Stimulated activated CD4-positive, alpha-beta T cell treated with anti-CD3 and anti-CD28 coated beads, Interleukin-15, amount 100 ng/mL, for 24 hours (primary cell): ENCODE measurements around the gene RPUSD1.
"Not testable (repeated sequence)": the region's sequence is repeated elsewhere in the genome, so short reads cannot be mapped to it uniquely, and the experiment has no call there.

Experiments
- DNase-seq: peaks from one replicate; pipeline ENCODE4 v3.0.0-alpha.2; 2020

Gene RPUSD1

DNA sequence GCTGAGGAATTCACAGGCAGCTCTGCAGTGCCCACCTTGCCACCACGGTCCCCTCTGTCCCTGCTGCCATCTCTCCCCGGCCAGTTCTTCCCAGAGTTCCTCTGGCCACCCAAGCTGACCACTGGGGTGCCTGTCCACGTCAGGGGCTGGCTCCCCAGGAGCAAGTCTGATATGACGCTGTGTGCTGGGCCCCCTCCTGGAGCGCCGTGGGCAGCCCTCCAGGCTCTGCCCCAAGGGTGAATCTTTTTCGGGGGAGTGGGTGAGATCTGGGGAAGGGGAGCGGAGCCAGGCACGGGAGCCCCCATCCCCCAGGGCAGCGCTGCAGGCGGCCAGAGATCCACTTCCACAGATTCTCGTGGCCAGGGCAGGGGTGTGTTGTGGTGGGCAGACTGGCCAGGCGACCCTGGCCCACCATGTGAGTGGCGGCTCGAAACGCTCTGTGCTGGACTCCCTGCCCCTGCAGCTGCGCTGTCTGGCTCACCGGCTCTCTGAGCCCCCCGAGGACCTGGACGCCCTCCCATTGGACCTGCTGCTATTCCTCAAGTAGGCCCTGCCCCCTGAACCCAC is 23.9 kb downstream of the RPUSD1 start:
- DNase-seq: no peak

DNA sequence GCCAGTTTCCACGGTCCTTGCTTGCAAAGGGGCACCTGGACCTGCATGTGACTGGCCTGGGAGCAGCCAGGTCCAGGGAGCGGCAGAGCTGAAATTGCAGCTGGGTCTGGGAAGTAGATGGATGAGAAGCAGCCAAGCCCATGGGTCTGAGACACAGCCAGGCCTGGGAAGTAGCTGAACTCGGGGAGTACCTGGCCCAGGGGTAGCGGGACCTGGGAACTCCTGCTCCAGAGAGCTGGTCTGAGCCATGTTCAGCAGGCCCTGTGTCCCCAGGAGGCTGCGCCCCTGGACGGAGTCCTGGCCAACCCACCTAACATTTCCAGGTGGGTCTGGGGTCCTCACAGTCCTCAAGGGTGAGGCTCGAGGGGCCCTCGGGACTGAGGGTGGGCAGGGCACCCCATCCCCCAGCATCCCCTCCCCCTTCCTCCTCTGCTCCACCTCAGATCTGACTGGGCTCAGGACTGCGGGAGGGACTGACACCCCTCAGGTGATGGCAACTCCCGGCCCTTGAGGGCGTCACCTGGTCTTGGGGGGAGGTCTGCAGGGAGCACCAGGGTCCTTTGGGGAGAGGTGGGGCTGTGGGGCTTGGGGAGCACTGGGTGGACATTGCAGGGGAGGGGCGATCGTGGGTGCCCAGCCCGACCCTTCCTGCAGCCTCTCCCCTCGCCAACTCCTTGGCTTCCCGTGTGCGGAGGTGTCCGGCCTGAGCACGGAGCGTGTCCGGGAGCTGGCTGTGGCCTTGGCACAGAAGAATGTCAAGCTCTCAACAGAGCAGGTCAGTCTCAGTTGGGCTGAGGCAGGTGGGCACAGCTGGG is 24.6 kb downstream of the RPUSD1 start:
- no peak for DNase-seq

DNA sequence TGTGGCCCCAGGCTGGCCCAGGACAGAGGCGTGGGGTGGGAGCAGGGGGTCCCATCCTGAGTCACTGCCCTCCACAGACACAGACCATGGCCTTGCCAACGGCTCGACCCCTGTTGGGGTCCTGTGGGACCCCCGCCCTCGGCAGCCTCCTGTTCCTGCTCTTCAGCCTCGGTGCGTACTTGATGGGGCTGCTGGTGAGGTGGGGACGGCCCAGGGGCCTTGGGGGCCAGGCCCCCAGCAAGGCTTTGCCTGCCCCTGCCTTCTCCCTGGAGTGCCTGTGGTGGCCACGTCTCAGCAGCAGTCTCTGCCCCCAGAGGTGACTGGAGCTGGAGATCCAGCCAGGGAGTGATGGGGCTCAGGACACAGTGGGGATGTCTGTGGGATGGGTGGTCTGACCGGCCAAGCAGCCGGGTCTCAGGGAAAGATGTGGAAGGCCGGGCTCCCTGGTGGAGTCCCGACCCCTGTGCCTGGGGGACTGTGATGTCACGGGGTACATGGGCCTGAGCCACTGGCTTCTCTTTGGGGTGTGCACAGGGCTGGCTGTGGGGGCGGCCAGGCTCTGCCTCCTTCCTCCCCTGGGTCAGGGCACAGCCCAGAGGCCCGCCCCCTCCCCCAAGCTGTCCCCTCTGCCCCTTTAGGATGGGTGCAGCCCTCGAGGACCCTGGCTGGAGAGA is 25.4 kb downstream of the RPUSD1 start:
- DNase-seq: no peak

DNA sequence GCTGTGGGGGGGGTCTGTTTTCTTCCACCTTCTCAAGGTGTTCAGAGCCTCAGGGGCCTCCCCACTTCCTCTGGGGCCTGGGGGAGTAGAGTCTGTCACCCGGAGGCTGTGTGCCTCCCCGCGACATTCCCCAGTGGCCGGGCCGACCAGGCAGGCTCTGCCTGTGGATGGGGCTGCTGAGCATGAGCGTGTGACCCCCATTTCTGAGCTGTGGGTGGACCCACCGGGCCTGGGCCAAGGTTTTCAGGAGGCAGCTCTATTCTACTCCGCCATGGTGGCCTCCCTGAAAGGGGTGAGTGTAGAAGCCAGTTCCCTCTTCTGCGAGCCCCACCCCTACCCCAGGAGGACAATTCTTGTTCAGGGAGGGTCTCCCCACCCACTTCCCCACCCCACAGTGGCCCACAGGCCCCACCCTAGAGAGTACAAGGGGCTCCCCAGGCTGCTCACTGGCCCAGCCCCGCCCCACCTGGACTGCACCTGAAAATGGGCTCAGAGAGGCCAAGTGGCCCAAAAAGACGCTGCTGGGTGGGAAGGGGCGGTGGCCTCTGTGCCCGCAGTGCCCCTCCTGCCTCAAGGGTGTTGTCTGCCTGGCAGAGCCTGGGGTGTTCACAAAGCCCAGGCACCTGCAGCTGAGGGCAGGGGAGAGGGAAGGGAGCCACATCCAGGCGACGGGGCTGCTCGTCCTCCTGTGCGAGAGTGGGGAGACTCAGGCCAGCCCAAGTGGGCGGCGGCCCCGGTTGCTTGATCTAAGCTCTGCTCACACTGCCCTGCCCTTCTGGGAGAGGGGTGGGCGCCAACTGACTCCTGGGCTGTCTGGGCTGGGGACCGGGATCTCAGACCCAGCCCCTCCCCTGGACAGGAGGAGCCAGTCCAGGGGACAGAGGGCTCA is 26.3 kb downstream of the RPUSD1 start:
- DNase-seq: no peak

DNA sequence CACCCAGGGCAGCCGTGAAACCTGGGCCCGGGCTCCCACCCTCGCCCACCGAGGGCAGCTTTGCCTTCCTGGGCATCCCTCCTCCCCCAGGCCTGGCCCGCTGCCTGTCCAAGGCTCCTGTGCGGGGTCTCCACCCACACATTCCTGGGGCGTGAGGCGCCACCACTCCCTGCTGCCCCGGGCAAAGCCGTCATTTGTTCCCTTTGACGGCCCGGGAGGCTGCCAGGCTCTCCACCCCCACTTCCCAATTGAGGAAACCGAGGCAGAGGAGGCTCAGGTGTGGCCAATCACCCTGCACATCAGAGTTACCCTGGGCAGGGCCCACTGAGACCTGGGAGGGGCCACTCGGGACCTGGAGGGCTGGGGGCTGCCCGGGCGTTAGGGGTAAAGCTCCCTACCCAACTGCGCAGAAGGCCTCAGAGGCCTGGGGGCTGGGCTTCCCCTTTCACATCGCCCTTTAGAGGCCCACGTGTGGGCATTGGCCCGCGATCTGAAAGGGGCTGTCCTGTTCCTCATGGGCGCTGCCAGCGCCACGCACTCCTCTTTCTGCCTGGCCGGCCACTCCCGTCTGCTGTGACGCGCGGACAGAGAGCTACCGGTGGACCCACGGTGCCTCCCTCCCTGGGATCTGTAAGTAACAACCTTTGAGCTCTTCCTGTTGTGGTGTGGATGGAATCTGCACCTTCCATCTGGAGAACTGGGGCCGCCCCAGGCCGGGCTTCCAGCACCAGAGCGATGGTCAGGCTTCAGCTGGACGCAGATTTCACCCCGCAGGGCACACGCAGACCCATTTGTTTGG is 27.4 kb downstream of the RPUSD1 start, which contains the start of gene MSLN:
TSS of gene MSLN (plus strand) at position 190 of the 799 bp plus-strand sequence. CDS start 1,947 bp downstream, outside the sequence.
- DNase-seq: no peak

DNA sequence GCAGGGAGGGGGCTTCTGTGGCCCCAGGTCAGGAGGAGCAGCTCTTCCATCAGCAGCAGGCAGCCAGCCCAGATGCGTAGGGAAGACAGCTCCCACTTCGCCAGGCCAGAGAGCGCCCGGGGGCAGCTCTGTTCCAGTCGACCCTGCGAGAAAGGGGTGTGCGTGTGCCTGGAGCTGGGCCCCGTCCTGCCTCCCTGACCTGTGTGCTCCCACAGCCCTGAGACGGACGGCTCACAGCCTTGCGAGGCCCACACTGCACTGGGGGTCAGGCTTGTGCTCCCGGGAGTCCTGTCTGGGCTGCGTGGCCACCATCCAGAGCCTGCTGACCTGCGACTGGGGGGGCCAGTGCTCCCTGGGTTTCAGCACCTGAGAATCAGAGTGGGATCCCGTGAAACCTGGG is 28.1 kb downstream of the RPUSD1 start:
- no peak for DNase-seq

DNA sequence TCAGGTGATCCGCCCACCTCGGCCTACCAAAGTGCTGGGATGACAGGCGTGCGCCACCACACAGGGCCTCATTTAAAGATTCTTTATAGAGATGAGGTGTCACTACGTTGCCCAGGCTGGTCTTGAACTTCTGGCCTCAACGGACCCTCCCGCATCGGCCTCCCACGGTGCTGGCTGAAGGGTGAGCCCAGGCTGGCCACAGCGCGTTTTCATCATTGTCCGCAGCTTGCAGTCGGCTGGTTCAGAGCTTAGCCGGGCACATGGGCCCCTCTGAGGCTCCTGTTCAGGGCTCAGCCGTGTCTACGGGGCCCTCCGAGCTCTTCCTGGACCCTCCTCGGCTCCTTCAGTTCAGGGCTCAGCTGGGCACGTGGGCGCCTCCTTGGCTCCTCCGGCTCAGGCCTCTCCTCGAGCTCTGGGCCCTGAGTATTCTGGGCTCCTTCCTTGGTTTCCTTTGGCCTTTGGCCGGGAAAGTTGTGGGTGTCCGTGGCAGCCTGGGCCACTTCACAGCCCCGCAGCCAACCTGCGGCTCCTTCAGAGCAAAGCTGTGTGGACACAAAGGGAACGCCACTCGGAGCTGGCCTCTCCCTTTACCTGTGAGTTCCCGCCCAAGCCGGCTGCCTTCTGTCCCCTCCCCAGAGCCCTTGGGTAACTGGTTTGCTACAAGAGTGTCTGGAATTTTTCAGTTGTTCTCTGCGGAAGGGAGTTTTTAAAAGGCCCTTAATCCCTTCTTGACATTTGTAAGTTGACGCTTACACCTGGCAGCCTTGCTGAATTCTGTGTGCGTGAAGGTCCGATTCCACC is 28.9 kb downstream of the RPUSD1 start:
- no peak for DNase-seq

DNA sequence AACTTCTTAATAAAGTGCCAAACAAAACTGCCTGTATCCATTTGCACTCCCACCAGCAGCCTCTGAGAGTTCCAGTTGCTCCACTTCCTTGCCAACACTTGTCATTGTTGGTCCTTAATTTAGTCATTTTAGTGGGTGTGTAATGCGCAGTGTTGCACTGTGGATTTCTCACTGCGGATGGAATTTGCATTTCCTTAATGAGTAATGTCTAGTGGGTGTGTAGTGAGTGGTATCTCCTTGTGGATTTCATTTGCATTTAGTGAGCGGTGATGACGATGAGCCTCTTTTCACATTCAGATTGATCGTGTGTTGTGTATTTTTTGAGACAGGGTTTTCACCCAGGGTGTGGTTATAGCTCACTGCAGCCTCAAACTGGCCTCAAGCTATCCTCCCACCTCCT is 31.8 kb downstream of the RPUSD1 start:
- no peak for DNase-seq

DNA sequence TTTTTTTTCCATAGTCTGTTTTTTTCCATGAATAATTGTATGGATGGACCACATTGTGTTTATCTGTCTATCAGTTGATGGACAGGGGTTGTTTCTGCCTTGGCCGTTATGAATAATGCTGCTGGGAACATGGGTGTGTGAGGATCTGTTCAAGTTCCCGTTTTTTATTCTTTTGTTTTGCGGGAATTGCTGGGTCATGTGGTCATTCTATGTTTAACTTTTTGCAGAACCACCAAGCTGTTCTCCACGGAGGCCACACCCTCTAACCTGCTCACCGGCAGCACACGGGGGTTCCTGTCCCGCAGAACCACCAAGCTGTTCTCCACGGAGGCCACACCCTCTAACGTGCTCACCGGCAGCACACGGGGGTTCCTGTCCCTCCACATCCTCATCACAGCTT is 33.5 kb downstream of the RPUSD1 start:
- no peak for DNase-seq

DNA sequence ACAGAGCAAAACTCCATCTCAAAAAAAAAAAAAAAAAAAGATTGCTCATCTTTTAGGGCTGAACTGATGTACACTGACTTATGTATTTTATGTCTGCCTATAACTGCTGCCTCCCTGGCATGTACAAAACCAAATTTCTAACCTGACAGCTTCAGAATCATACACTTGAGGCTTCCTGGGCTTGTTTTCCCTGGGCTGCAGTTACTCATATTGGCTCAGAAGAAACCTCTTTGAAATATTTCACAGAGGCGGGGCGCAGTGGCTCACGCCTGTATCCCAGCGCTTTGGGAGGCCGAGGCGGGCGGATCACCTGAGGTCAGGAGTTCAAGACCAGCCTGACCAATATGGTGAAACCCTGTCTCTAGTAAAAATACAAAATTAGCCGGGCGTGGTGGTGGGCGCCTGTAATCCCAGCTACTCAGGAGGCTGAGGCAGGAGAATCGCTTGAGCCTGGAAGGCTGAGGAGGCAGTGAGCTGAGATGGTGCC is 34.0 kb downstream of the RPUSD1 start:
- DNase-seq: not testable (repeated sequence)

DNA sequence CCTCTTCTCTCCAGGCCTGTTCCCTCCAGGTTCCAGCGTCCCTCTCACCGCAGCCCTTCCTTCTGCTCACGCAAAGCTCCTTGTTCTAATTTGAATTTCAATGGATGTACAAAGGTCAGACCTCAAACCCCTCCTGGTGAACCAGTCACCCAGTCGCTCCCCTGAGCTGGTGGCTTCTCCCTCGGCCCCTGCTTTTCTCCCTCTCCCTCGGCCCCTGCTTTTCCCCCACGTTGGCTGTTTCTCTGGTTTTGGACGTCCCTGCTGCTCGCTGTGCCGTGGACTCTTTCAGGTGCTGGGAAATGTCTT is 36.2 kb downstream of the RPUSD1 start:
- no peak for DNase-seq

DNA sequence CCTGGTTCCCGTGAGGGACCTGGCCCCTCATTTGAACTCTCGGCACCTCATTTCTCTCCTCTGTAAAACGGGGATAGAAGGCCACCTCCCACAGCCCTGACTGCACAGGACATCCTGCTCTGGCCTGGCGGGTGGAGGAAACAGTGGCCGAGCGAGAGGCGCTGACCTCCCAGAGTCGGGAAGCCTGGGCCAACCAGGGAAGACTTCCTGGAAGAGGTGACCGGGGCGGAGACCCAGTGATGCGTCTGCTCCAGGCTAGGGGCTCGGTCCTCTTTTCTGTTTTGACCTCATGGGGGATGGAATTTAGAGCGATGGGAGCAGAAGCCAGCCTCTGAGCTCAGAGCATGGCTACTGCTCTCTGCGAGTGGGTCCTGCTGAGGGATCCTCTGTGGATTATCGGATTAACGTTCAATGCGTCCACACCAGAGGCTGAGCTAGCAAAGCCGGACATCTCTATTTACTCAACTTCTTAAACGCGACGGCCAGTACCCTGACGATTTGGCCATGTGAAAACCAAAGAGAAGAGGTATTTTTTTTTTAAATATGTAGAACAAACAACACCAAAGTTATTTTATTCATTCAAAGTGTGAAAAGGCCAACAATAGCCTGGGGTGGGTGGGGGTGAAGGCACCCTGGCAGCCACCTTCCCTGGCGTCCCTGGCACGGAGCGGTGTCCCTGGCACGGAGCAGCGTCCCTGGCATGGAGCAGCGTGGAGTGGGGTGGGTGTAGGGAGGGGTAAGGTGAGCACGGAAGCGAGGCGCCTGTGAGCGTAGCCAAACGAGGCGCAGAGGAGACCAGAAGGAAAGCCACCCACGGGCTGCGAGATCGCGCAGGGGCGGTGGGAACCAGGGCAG is 36.8 kb downstream of the RPUSD1 start:
- DNase-seq: no peak

DNA sequence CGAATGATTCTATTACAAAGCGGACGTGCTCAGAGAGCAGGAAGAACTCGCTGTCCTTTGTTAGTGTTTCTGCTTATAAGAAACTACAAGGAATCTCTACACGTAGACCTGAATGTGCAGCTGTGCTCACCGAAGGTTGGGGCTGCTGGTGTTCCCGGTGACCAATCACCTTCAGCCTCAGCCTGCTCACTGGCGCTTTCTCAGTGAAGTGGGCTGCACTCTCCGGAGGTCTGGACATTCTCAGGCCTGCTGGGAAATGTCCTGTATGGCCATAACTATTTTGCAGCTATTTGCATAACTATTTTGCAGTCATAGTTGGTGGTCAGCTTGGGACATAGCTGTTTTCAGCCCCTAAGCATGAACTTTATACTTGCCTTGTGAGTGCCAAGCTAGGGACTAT is 37.7 kb downstream of the RPUSD1 start:
- no peak for DNase-seq

DNA sequence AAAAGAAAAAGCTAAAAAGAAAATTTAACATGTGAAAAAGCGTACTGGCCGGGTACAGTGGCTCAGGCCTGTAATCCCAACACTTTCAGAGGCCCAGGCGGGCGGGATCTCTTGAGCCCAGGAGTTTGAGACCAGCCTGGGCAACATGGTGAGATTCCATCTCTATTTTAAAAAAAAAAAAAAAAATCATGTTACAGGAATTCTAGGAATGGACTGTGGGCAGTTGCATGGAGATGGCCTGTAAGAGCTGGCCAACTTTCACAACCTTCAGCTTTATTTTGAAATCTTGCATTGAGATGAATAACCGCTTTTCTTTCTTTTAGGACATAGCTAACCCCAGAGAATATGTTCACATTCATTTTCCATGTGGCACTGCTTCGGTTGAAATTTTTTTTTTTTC is 39.2 kb downstream of the RPUSD1 start:
- DNase-seq: no peak

DNA sequence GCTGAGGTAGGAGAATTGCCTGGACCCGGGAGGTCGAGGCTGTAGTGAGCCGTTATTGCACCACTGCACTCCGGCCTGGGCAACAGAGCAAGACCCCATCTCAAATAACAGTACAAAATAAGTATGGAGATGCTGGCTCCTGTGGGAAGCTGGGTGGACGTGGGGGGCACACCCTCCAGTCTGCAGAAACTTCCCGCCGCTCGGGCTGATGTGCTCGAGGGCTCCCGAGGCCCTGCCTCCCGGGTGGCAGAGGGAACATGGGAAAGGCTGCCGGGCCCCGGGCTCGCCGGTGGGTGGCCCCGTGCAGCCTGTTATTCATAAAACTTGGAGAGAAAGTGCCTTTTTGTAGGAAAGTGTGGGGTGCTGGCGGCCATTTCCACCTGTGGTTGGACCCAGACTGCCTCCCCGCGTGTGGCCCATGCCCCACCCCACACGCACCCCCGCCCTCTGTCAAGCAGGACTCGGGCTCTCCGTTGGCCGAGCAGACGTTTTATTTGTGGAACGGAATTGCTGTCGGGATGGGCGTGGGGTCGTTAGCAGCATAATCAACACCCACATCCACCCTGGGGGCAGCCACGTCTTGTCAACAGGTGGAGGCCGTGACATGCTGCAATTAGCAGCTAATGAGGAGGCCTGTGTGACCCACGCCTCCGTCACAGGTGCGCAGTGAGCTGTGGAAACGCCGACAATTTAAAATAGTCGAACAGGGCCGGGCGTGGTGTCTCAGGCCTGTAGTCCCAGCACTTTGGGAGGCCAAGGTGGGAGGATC is 40.0 kb downstream of the RPUSD1 start:
- no peak for DNase-seq

DNA sequence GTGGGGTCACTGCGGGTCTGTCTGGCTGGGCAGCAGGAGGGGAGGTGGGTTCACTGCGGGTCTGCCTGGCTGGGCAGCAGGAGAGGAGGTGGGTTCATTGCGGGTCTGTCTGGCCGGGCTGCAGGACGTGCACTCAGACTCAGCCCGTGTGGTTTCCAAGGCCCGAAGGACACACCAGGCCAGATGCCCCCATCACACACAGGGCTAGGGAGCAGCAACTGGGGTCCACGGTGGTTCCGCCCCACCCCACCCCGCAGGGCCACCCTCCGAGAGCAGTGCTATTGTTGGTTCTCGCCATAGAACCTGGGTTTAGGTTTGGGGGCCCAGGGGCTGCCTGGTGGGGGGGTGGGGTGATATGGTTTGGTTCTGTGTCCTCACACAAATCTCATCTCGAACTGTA is 41.5 kb downstream of the RPUSD1 start:
- no peak for DNase-seq

DNA sequence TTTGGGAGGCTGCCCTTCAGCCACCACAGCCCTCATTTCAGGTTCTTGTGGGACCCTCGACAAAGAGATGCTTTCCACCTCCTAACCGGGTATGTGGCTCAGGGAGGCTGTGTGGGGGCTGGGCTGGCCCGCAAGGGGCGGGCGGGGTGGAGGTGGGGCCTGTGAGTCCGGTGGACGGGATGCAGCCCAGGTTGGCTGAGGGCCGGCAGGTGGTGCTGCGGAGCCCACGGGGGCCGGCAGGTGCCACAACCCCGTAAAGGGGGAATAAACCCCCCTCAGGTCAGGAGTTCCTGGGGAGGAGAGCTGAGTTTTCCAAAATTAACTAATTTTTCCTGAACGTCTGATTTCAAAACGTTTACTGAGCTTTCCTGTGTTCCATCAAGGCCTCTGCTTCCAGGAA is 42.4 kb downstream of the RPUSD1 start:
- peak; percentile 42 for DNase-seq

DNA sequence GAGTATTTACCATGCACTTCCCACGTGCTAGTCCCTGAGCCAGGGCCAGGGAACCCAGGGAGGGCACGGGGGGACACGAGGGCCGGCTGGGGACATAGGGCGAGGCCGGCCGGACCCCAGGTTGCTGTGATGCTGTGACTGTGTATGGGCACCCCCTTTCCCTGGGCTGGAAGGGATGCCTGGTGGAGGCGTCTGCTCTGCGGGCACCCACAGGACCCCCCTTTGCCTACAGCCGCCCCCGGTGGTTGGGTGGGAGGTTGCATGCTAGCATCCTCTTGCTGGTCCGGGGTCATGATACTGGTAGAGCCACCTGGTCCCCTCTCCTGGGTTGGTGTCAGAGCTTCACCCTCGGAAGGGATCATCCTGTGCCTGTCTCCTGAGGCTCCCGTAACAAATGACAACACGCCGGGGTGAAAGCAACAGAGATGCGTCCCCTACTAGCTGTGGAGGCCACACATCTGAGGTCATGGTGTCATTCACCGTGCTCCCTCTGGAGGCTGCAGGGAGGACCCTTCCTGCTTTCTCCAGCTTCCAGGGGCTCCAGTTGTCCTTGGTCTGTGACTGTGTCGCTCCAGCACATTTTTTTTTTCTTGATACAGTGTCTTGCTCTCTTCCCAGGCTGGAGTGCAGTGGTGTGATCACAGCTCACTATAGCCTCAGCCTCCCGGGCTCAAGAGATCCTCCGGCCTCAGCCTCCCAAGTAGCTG is 44.2 kb downstream of the RPUSD1 start:
- DNase-seq: no peak

DNA sequence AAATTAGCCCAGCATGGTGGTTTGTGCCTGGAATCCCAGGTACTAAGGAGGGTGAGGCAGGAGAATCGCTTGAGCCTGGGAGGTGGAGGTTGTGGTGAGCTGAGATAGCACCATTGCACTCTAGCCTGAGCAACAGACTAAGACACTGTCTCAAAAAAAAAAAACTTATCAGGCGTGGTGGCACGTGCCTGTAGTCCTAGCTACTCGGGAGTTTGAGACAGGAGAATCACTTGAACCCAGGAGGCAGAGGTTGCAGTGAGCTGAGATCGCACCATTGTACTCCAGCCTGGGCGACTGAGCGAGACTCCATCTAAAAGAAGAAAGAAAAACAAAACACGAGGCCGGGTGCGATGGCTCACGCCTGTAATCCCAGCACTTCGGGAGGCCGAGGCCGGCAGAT is 45.3 kb downstream of the RPUSD1 start:
- DNase-seq: not testable (repeated sequence)
